HG03097 (cell line): ENCODE measurements around the gene HMGN1.
"Not testable (repeated sequence)": the region's sequence is repeated elsewhere in the genome, so short reads cannot be mapped to it uniquely, and the experiment has no call there.

Experiments used
- ATAC-seq: cut with Tn5 transposase; IDR thresholded peaks from one replicate; pipeline ENCODE4 v1.9.1; 2021; ENCODE audit not compliant: unreplicated experiment, low FRiP score

The HMGN1 gene, protein sequence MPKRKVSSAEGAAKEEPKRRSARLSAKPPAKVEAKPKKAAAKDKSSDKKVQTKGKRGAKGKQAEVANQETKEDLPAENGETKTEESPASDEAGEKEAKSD

DNA sequence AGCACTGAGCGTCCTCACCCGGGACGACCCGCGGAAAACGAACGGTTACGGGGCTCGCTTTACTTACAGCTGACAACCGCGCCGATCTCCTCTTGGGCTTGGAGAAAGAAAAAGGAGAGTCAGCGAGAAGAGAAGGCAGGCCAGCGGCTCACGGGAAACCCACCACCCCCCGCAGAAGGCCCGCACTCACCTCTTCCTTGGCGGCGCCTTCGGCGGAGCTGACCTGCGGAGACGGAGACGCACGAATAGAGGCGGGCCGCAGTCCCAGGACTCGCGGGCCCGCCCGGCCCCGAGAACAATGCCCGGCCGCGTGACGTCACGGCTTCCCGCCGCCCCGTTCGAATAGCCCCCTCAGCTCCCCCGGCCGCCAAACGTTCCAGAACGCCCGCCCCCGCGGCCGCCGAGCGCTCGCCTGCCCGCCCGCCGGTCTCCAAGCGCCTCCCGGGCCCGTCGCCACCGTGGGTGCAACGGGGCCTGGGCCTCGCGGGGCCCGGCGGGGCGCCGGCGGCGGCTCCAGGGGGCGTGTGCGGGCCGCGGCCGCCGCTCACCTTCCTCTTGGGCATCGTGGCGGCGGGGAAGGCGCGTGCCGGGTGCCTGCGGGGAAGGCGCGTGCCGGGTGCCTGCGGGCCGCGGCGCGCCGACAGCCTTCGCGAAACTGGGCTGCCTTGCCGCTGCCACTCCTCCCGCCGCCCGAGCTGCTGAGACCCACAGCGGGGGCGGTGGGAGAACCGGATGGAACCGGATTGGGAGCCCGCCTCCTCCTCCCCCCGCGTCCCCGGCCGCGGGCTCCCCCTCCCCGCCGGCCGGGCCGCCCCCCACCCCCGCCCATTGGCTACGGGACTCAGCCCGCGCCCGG is at the start of gene HMGN1:
Gene HMGN1, minus strand, starts transcription at position 734 of the 856 bp plus-strand sequence. Its CDS starts 171 bp downstream, at position 563.
- peak; percentile 48 for ATAC-seq

DNA sequence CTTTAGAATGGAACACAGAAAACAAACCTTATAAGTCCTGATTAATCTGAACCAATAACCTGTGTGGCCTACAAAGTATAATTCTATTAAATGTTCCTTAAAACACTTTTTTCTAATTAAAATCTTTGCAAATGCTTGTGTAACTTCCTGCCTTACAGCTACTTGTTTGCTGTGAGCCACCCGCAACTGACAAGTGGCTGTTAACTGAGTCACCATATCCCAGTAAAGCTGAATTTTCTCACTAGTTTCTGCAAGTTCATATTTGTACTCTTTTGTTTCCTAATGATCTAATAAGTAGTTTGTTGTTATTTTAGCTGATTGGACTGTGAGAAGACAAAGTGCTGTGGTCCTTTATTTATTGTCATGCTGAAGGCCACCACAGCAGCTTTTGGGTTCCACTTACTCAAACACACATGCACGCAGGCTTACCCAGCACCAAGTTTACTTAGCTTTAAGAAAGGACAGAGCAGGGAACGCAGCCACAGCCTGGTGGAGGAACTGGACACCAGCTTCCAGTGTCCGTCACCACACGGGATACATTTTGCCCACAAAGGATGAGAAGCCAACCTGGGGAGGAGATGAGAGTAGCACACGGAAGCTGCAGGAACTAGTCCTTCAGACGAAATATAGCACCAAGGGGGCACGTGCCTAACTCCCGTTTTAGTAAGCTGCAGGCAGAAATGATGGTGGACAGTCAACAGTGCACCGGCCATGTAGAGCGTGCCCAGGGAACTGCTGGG is 48.9 kb upstream of the HMGN1 start:
- no peak for ATAC-seq

GRCh38 chr21:39392981-39393380 is 44.1 kb upstream of the HMGN1 start:
- ATAC-seq: no peak

GRCh38 chr21:39390212-39390765 is 41.4 kb upstream of the HMGN1 start:
- ATAC-seq: no peak

- no peak for ATAC-seq
Observed at GRCh38 chr21:39388811-39389155, 39.9 kb upstream of the HMGN1 start.

DNA sequence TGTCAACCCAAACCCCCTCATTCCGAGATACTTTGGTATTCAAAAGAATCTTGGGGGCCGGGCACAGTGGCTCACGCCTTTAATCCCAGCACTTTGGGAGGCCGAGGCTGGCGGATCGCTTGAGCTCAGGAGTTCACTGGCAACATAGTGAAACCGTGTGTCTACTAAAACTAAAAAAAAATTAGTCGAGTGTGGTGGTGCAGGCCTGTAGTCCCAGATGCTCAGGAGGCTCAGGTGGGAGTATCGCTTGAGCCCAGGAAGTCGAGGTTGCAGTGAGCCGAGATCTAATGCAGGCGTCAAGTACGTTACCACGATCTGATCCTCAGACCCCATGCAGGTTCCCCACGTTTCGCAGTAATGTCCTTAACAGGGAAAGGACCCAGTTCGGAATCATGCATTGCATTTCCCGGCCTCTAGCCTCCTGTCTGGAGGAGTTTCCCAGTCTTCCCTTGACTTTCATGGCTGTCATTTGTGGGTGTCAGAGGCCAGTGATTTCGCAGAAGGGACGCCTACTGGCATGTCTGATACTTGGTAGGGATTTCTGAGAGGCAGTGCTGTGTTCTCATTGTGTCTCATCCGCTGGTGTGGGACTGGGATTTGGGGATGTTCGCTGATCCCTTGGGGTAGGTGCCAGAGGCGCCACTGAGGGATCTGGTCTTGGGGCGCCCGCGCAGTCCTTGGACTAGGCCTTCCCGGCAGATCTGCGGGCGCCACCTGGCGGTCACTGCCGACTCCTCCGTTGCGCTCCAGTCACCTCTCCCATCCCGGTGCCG is 39.3 kb upstream of the HMGN1 start:
- peak; percentile 76 for ATAC-seq

DNA sequence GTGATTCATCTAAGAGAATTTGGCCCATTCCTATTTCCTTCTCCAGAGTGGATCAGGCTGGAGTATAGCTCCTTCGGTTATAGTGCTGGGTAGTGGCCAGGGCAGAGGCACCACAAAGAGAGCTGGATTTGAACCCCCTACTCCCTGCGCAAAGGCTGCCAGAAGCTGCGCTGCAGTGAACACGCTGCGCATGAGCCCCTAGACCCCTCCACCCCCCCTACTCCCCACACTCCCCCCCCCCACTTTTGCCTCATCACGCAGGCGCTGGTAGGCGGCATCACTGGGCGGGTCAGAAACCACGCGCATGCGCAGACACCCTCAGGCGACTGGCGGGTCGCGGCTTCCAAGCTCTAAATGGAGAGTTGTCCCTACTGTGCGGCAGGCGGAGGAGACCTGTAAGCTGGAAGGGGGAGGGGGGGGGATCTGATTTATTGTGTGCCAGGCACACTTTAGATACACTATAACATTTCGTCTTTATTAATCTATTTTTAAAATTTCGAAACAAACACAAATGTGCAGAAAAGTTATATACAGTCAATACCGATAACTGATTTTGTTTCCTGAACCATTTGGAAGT is 38.7 kb upstream of the HMGN1 start:
- no peak for ATAC-seq

DNA sequence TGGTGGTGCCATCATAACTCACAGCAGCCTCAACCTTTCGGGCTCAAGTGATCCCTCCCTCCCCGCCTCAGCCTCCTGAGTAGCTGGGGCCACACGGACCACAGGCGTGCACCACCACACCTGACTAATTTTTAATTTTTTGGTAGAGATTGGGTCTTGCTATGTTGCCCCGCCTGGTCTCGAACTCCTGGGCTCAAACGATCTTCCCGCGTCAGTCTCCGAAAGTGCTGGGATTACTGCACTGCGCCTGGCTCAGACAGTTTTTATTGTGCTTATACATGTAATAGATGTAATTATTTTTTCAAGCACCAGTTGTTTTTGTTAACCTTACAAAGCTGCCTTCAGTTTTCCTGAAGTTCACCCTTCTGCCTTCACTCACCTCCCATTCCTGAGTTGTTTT is 38.0 kb upstream of the HMGN1 start:
- ATAC-seq: no peak

DNA sequence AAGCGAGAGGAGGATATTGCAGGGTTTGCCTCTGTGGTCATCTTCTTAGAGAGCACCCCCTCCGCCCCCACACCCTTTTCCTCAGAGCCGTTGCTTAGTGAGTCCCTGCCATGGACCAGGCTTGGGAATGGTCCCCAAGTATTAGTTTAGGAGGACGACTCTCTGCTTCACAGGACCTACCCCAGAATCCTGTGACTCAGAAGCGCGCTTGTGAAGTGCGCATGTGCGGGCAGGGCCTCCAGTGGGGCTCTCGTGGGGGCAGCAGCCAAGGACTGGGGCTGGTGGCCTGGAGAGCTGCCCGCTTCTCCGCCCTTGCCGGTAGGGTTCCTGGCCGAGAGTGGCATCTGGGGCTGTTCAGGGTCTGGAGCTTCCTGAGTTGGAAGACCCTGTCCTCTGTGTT is 37.3 kb upstream of the HMGN1 start:
- no peak for ATAC-seq

- ATAC-seq: peak; percentile 36
Observed at GRCh38 chr21:39385299-39386145, 36.6 kb upstream of the HMGN1 start.

DNA sequence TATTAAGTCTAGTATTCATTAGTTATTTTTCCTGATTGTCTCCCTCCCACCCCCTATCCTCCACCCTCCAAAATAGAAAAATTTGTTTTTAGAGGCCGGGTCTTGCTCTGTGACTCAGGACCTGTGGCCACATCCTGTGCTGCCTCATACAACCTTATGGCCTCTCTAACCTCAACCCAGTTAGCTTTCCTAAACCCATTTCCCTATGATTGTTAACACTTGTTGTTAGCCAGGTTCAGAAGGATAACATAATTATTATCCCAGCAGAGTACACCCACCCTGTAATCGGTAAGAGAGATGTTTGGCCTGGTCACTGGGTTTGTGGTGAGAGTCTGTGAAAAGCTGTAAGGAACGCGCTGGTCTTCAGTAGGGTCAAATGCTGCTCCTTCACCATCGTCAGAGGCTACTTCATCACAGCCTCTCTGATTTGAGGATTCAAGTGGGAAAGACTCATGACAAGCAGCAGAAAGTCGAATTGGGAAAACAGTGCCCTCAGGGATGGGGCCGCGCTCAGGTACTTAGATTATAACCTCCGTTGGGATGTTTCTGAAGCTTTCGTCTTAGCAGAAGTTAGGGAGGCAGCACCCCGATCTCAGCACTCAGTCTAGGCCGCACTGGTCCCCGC is 35.9 kb upstream of the HMGN1 start:
- ATAC-seq: no peak

DNA sequence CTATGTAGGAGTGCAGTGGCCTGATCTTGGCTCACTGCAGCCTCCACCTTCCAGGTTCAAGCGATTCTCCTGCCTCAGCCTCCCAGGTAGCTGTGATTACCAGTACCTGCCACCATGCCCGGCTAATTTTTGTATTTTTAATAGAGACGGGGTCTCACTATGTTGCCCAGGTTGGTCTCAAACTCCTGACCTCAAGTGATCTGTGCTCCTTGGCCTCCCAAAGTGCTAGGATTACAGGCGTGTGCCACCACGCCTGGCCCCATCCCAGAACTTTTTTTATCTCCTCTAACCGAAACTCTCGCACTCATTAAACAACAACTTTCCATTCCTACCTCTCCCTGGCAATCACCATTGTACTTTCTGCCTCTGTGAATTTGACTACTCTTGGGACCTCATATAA is 33.2 kb upstream of the HMGN1 start:
- ATAC-seq: not testable (repeated sequence)

DNA sequence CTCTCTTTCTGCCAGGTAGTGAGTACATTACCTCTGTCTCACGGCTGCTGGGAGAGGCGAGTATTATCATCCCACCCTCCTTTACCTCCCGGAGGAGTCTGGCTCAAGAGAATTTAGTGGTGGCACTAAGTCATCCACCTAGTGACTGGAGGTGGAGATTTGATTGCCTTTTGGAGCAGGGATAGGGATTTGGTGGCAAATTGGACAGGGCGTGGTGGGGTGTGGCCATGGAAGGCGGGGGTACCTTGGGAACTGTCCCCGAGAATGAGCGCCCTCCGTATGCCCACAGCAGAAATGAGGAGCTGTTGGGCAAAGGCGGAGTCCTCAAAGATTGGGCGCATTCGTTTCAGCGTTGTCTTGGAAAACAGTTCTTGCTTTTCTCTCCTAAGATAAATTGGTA is 32.1 kb upstream of the HMGN1 start:
- no peak for ATAC-seq

- peak; percentile 94 for ATAC-seq
Observed at GRCh38 chr21:39379986-39380891, 31.4 kb upstream of the HMGN1 start.

- no peak for ATAC-seq
Observed at GRCh38 chr21:39377444-39378050, 28.7 kb upstream of the HMGN1 start.

- ATAC-seq: no peak
Observed at GRCh38 chr21:39375446-39375845, 26.6 kb upstream of the HMGN1 start.

GRCh38 chr21:39374046-39374445 is 25.2 kb upstream of the HMGN1 start:
- ATAC-seq: no peak

DNA sequence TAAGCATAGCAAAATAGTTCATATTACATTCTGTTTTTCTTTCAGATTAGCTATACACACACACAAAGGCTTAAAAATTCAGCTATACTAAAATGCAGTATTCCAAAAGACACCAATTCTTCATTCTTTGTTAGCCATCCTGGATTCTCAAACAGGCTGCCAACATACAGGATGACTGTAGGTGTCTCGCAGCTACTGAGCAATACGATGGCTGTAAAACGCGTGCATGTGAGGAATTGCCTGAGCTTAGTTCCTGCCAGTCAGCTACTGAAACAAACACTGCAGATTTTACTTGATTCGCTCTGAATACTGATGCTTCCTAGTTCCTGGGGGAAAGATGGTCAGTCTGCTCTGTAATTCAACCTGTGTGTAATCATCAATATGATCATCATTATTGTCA is 24.7 kb upstream of the HMGN1 start:
- no peak for ATAC-seq
